SK-N-SH (cell line): ENCODE results near the gene DDX50.

Experiments used
- RCOR1 ChIP-seq: fragments of 150-350 bp; IDR thresholded peaks from 2 replicates; pipeline ENCODE4 v1.6.1; 2017; ENCODE audit warnings: antibody characterized with exemption, low read length
- TF ChIP-seq, protein P1 (sequence below): fragments of 200-600 bp; sonication (generic); IDR thresholded peaks from 2 replicates; pipeline ENCODE4 v1.6.1; 2017; ENCODE audit warnings: antibody characterized with exemption, mild to moderate bottlenecking, moderate library complexity
- TF ChIP-seq, protein P2 (sequence below): IDR thresholded peaks from 2 replicates; pipeline ENCODE4 v1.6.1; 2012; ENCODE audit warnings: mild to moderate bottlenecking, low read depth, low read length, moderate library complexity

DNA sequence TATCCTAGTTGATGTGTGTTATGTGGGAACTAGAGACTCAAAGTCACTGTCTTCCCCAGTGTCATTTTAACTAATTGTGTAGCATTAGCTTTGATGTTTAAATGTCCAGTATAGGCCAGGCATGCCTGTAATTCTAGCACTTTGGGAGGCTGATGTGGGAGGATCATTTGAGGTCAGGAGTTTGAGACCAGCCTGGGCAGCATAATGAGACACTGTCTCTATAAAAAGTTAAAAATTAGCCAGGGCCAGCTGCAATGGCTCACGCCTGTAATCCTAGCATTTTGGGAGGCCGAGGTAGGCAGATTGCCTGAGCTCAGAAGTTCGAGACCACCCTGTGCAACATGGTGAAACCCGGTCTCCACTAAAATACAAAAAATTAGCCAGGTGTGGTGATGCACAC, 24.4 kb downstream of the DDX50 start:
- TF ChIP-seq RCOR1 = no peak
- TF ChIP-seq, protein P1, sequence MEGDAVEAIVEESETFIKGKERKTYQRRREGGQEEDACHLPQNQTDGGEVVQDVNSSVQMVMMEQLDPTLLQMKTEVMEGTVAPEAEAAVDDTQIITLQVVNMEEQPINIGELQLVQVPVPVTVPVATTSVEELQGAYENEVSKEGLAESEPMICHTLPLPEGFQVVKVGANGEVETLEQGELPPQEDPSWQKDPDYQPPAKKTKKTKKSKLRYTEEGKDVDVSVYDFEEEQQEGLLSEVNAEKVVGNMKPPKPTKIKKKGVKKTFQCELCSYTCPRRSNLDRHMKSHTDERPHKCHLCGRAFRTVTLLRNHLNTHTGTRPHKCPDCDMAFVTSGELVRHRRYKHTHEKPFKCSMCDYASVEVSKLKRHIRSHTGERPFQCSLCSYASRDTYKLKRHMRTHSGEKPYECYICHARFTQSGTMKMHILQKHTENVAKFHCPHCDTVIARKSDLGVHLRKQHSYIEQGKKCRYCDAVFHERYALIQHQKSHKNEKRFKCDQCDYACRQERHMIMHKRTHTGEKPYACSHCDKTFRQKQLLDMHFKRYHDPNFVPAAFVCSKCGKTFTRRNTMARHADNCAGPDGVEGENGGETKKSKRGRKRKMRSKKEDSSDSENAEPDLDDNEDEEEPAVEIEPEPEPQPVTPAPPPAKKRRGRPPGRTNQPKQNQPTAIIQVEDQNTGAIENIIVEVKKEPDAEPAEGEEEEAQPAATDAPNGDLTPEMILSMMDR = no peak
- TF ChIP-seq, protein P2, sequence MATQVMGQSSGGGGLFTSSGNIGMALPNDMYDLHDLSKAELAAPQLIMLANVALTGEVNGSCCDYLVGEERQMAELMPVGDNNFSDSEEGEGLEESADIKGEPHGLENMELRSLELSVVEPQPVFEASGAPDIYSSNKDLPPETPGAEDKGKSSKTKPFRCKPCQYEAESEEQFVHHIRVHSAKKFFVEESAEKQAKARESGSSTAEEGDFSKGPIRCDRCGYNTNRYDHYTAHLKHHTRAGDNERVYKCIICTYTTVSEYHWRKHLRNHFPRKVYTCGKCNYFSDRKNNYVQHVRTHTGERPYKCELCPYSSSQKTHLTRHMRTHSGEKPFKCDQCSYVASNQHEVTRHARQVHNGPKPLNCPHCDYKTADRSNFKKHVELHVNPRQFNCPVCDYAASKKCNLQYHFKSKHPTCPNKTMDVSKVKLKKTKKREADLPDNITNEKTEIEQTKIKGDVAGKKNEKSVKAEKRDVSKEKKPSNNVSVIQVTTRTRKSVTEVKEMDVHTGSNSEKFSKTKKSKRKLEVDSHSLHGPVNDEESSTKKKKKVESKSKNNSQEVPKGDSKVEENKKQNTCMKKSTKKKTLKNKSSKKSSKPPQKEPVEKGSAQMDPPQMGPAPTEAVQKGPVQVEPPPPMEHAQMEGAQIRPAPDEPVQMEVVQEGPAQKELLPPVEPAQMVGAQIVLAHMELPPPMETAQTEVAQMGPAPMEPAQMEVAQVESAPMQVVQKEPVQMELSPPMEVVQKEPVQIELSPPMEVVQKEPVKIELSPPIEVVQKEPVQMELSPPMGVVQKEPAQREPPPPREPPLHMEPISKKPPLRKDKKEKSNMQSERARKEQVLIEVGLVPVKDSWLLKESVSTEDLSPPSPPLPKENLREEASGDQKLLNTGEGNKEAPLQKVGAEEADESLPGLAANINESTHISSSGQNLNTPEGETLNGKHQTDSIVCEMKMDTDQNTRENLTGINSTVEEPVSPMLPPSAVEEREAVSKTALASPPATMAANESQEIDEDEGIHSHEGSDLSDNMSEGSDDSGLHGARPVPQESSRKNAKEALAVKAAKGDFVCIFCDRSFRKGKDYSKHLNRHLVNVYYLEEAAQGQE = no peak
